T1000 (cell line): ENCODE results near the gene RAP1B.

Experiments
- DNase-seq: peaks from one replicate; lab custom pipeline; 2025; ENCODE audit warnings: mixed read lengths; lab: John Stamatoyannopoulos, UW

The RAP1B gene

GRCh38 chr12:68699486-68699885 is 88.8 kb downstream of the RAP1B start:
- no peak for DNase-seq
